Measurements from ENCODE around the gene CAPN11. TPM values are rescaled to one million over a fixed set of nuclear protein-coding genes. Genes with fewer than 3 reads are reported as not detected.

CAPN11 gene
- total and polyA plus RNA-seq, 2 donors (not counting 3 experiments of a cell fraction or from before 2014, with no cell fraction given): 1.4 to 1.7 TPM

- no peaks in the 10 kb centered on the region for H3K9me3 ChIP-seq (replicated peaks; ENCODE audit: control insufficient read depth, insufficient read depth, low read length)
- no peak overlapping the region for H3K27ac ChIP-seq (ENCODE audit: insufficient read depth, low read depth, low read length)
- H4K20me1 ChIP-seq (replicated peaks; ENCODE audit: control insufficient read depth, extremely low read depth, insufficient read depth, low read length): no peaks in the 10 kb centered on the region
- H2AFZ ChIP-seq (ENCODE audit: low read depth, low read length): no peak overlapping the region
- no peak for FAIRE-seq
- ChIA-PET POLR2A (no interaction called here), CTCF (interaction anchor here (0.7 to 1.0 kb wide), 3 partner anchors 11 to 30 kb away, joined by 3 to 5 read pairs (median 3); no protein-coding TSS in a partner anchor)
- peaks cover 14% of the 10 kb centered on the region for H3K4me1 ChIP-seq (ENCODE audit: control insufficient read depth, extremely low read depth, insufficient read depth, low read length)
- H3K27me3 ChIP-seq (ENCODE audit: control insufficient read depth in 2 of 2, insufficient read depth in 2 of 2, low read length in 2 of 2): no peaks in the 10 kb centered on the region
- H3K79me2 ChIP-seq (ENCODE audit: control insufficient read depth, insufficient read depth, low read length): no peaks in the 10 kb centered on the region
- BruUV-seq (replicated peaks): no TSS peak
- no peak for DNase-seq (ENCODE audit: low read depth, low spot score)
- no peaks in the 10 kb centered on the region for H3K9me1 ChIP-seq (replicated peaks; ENCODE audit: control insufficient read depth, extremely low read depth, insufficient read depth, low read length)
- no peak overlapping the region for H3K4me2 ChIP-seq (ENCODE audit: insufficient read depth, low read length)
- no peaks in the 10 kb centered on the region for H3K36me3 ChIP-seq (ENCODE audit: control insufficient read depth in 2 of 2, extremely low read depth in 1 of 2, insufficient read depth in 2 of 2, low read length in 2 of 2)
- dilution Hi-C loops (cut with MboI; ENCODE audit: extremely low pct_ligation_motif_present, low sequenced_read_pairs): no loop called here
- intact Hi-C loops (cut with micrococcal nuclease): no loop called here
- no peak overlapping the region for H3K4me3 ChIP-seq (replicated peaks in 1 of 3; ENCODE audit: insufficient read depth in 1 of 3, low read depth in 1 of 3, low read length in 3 of 3)
- no peak overlapping the region for H3K9ac ChIP-seq (replicated peaks; ENCODE audit: extremely low read depth, insufficient read depth, low read length)
- TF ChIP-seq MAX (IDR thresholded peaks at IDR 0.05; ENCODE audit: insufficient read depth, insufficient read length): no peak
- no peak for TF ChIP-seq FOS (IDR thresholded peaks at IDR 0.05; ENCODE audit: borderline replicate concordance, insufficient read depth, low read length)
- no peak for TF ChIP-seq POLR2AphosphoS5 (IDR thresholded peaks at IDR 0.05; ENCODE audit: insufficient read depth, low read depth, low read length)
- no peak for TF ChIP-seq EZH2 (IDR thresholded peaks at IDR 0.05; ENCODE audit: borderline replicate concordance, low read depth, low read length, severe bottlenecking)
- no peak for TF ChIP-seq MYC (IDR thresholded peaks at IDR 0.05; ENCODE audit: low read depth, low read length)
- no peak for TF ChIP-seq POLR2A (IDR thresholded peaks at IDR 0.05; ENCODE audit: low read depth, low read length)
- TF ChIP-seq GATA2 (IDR thresholded peaks at IDR 0.05; ENCODE audit: insufficient read depth, insufficient read length, low read depth, low read length): no peak
- TF ChIP-seq JUN (IDR thresholded peaks at IDR 0.05; ENCODE audit: borderline replicate concordance, insufficient read depth, insufficient read length, low read depth): no peak
- TF ChIP-seq, protein P1, sequence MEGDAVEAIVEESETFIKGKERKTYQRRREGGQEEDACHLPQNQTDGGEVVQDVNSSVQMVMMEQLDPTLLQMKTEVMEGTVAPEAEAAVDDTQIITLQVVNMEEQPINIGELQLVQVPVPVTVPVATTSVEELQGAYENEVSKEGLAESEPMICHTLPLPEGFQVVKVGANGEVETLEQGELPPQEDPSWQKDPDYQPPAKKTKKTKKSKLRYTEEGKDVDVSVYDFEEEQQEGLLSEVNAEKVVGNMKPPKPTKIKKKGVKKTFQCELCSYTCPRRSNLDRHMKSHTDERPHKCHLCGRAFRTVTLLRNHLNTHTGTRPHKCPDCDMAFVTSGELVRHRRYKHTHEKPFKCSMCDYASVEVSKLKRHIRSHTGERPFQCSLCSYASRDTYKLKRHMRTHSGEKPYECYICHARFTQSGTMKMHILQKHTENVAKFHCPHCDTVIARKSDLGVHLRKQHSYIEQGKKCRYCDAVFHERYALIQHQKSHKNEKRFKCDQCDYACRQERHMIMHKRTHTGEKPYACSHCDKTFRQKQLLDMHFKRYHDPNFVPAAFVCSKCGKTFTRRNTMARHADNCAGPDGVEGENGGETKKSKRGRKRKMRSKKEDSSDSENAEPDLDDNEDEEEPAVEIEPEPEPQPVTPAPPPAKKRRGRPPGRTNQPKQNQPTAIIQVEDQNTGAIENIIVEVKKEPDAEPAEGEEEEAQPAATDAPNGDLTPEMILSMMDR (IDR thresholded peaks at IDR 0.05; ENCODE audit: extremely low read depth in 1 of 2, insufficient read depth in 1 of 2, low read depth in 1 of 2, low read length in 2 of 2): no peak
These were observed 44.5 kb downstream of the CAPN11 start for GRCh38 chr6:44202972-44203750.

Measured in endothelial cell of umbilical vein (primary cell).